ENCODE results near the gene GPATCH8. TPM values are rescaled to one million over a fixed set of nuclear protein-coding genes. Genes with fewer than 3 reads are reported as not detected.

The GPATCH8 gene
- total RNA-seq, 1 donor from 2014 or later = 70.9 TPM

GRCh38 chr17:44547625-44548267 is 44.5 kb upstream of the GPATCH8 start:
- no peaks in the 10 kb centered on the region for H3K27me3 Mint-ChIP-seq
- no peak for DNase-seq (ENCODE audit: low spot score, unreplicated experiment)
- H3K27ac Mint-ChIP-seq = peak overlapping the region; percentile 67
- H3K9me3 Mint-ChIP-seq (ENCODE audit: low read depth) = no peaks in the 10 kb centered on the region
- peaks cover 53% of the 10 kb centered on the region for H3K4me1 Mint-ChIP-seq (ENCODE audit: low read depth)
- H3K4me3 Mint-ChIP-seq (ENCODE audit: low read depth) = no peak overlapping the region
- no peak for TF ChIP-seq CTCF (IDR thresholded peaks at IDR 0.05; ENCODE audit: unreplicated experiment)
- no peaks in the 10 kb centered on the region for H3K36me3 Mint-ChIP-seq (ENCODE audit: insufficient read depth)

GRCh38 chr17:44546671-44547606 is 43.7 kb upstream of the GPATCH8 start:
- Mint-ChIP-seq H3K27ac (no peak overlapping the region), H3K4me1 (ENCODE audit: low read depth) (peaks cover 51% of the 10 kb centered on the region)

GRCh38 chr17:44543905-44544523 is 40.8 kb upstream of the GPATCH8 start:
- no peak for DNase-seq (ENCODE audit: low spot score, unreplicated experiment)
- Mint-ChIP-seq H3K27ac (peak overlapping the region; percentile 98), H3K27me3 (peaks cover 8% of the 10 kb centered on the region), H3K36me3 (ENCODE audit: insufficient read depth) (no peaks in the 10 kb centered on the region), H3K4me3 (ENCODE audit: low read depth) (no peak overlapping the region), H3K4me1 (ENCODE audit: low read depth) (peaks cover 41% of the 10 kb centered on the region), H3K9me3 (ENCODE audit: low read depth) (no peaks in the 10 kb centered on the region)
- TF ChIP-seq CTCF (IDR thresholded peaks at IDR 0.05; ENCODE audit: unreplicated experiment) = no peak

More at GRCh38 chr17:44546671-44547606, 43.7 kb upstream of the GPATCH8 start:
- TF ChIP-seq CTCF (IDR thresholded peaks at IDR 0.05; ENCODE audit: unreplicated experiment) = no peak
- Mint-ChIP-seq H3K9me3 (ENCODE audit: low read depth) (no peaks in the 10 kb centered on the region), H3K4me3 (ENCODE audit: low read depth) (no peak overlapping the region), H3K36me3 (ENCODE audit: insufficient read depth) (no peaks in the 10 kb centered on the region), H3K27me3 (no peaks in the 10 kb centered on the region)
- DNase-seq (ENCODE audit: low spot score, unreplicated experiment) = no peak

GRCh38 chr17:44543213-44543904 is 40.2 kb upstream of the GPATCH8 start:
- TF ChIP-seq CTCF (IDR thresholded peaks at IDR 0.05; ENCODE audit: unreplicated experiment) = no peak
- no peak for DNase-seq (ENCODE audit: low spot score, unreplicated experiment)
- H3K27ac Mint-ChIP-seq = peak overlapping the region; percentile 98
- H3K36me3 Mint-ChIP-seq (ENCODE audit: insufficient read depth) = no peaks in the 10 kb centered on the region
- no peaks in the 10 kb centered on the region for H3K9me3 Mint-ChIP-seq (ENCODE audit: low read depth)
- H3K4me1 Mint-ChIP-seq (ENCODE audit: low read depth) = peaks cover 35% of the 10 kb centered on the region
- H3K27me3 Mint-ChIP-seq = peaks cover 8% of the 10 kb centered on the region
- peak overlapping the region; percentile 37 for H3K4me3 Mint-ChIP-seq (ENCODE audit: low read depth)
